H9 (cell line): ENCODE data around the gene ROBO2. TPM values are rescaled to one million over a fixed set of nuclear protein-coding genes. Genes with fewer than 3 reads are reported as not detected.

Experiments used
- DNase-seq: peaks from one replicate; pipeline ENCODE4 v3.0.0-alpha.2; 2017
- H2AFZ ChIP-seq: one replicate; pipeline ENCODE4 v1.6.1; 2013; ENCODE audit warnings: mild to moderate bottlenecking, low read length, control low read depth, moderate library complexity
- H2AK5ac ChIP-seq: 2 replicates; pipeline ENCODE4 v1.6.1; 2013; ENCODE audit warnings: low read length, control low read depth, mixed read lengths; ENCODE audit not compliant: insufficient read length
- H2BK120ac ChIP-seq: one replicate; pipeline ENCODE4 v1.6.1; 2013; ENCODE audit warnings: low read depth, mild to moderate bottlenecking, low read length, control low read depth, inconsistent platforms; ENCODE audit not compliant: poor library complexity, severe bottlenecking
- H2BK12ac ChIP-seq: 2 replicates; pipeline ENCODE4 v1.6.1; 2013; ENCODE audit warnings: low read length, control low read depth, mixed read lengths, low read depth; ENCODE audit not compliant: insufficient read length
- H2BK15ac ChIP-seq: 2 replicates; pipeline ENCODE4 v1.6.1; 2013; ENCODE audit warnings: low read depth, low read length, control low read depth
- H2BK20ac ChIP-seq: one replicate; pipeline ENCODE4 v1.6.1; 2013; ENCODE audit warnings: low read depth, mild to moderate bottlenecking, low read length, control low read depth, inconsistent platforms; ENCODE audit not compliant: poor library complexity, severe bottlenecking
- H2BK5ac ChIP-seq: 2 replicates; pipeline ENCODE4 v1.6.1; 2013; ENCODE audit warnings: low read length, control low read depth, mixed read lengths; ENCODE audit not compliant: insufficient read length
- H3K14ac ChIP-seq: 2 replicates; pipeline ENCODE4 v1.6.1; 2013; ENCODE audit warnings: low read length, control low read depth; ENCODE audit not compliant: insufficient read depth
- H3K18ac ChIP-seq: 2 replicates; pipeline ENCODE4 v1.6.1; 2013; ENCODE audit warnings: low read depth, mild to moderate bottlenecking, mixed read lengths, low read length, control low read depth; ENCODE audit not compliant: insufficient read length
- H3K23ac ChIP-seq: 2 replicates; pipeline ENCODE4 v1.6.1; 2013; ENCODE audit warnings: low read length, control low read depth, mixed read lengths, low read depth; ENCODE audit not compliant: insufficient read length
- H3K23me2 ChIP-seq: 2 replicates; pipeline ENCODE4 v1.6.1; 2013; ENCODE audit warnings: low read depth, mild to moderate bottlenecking, mixed read lengths, low read length, control low read depth; ENCODE audit not compliant: insufficient read length, poor library complexity, severe bottlenecking
- H3K27ac ChIP-seq: 2 replicates; pipeline ENCODE4 v1.5.1; 2013; ENCODE audit warnings: low read length, control low read depth, mixed read lengths, low read depth; ENCODE audit not compliant: insufficient read length
- H3K27me3 ChIP-seq: 2 replicates; pipeline ENCODE4 v1.6.1; 2013; ENCODE audit warnings: low read length, control low read depth, inconsistent platforms; ENCODE audit not compliant: insufficient read depth
- H3K4ac ChIP-seq: 2 replicates; pipeline ENCODE4 v1.6.1; 2013; ENCODE audit warnings: low read depth, mild to moderate bottlenecking, control low read depth, inconsistent platforms, low read length, moderate library complexity
- H3K4me1 ChIP-seq: 2 replicates; pipeline ENCODE4 v1.6.1; 2013; ENCODE audit warnings: low read length, control low read depth, inconsistent platforms; ENCODE audit not compliant: insufficient read depth
- H3K4me2 ChIP-seq: 2 replicates; pipeline ENCODE4 v1.6.1; 2013; ENCODE audit warnings: low read length, control low read depth, mixed read lengths; ENCODE audit not compliant: insufficient read length, insufficient read depth
- H3K56ac ChIP-seq: 2 replicates; pipeline ENCODE4 v1.6.1; 2013; ENCODE audit warnings: low read depth, mild to moderate bottlenecking, mixed read lengths, low read length, control low read depth; ENCODE audit not compliant: insufficient read length
- H3K79me1 ChIP-seq: 2 replicates; pipeline ENCODE4 v1.6.1; 2013; ENCODE audit warnings: low read depth, mild to moderate bottlenecking, moderate library complexity, low read length, control low read depth, inconsistent platforms; ENCODE audit not compliant: insufficient read depth, poor library complexity, severe bottlenecking
- H3K79me2 ChIP-seq: 2 replicates; pipeline ENCODE4 v1.6.1; 2013; ENCODE audit warnings: low read length, control low read depth, inconsistent platforms; ENCODE audit not compliant: insufficient read depth
- H3K9ac ChIP-seq: 2 replicates; pipeline ENCODE4 v1.6.1; 2013; ENCODE audit warnings: low read length, control low read depth, mixed read lengths; ENCODE audit not compliant: insufficient read length; ENCODE audit errors: extremely low read depth
- H3K9me3 ChIP-seq: one replicate; pipeline ENCODE4 v1.6.1; 2013; ENCODE audit warnings: low read depth, low read length, inconsistent platforms; ENCODE audit not compliant: control insufficient read depth
- H3T11ph ChIP-seq: one replicate; pipeline ENCODE4 v1.6.1; 2013; ENCODE audit warnings: mild to moderate bottlenecking, low read length, control low read depth, inconsistent platforms
- H4K20me1 ChIP-seq: one replicate; pipeline ENCODE4 v1.6.1; 2013; ENCODE audit not compliant: control insufficient read depth, insufficient read length, insufficient read depth
- H4K5ac ChIP-seq: 2 replicates; pipeline ENCODE4 v1.6.1; 2013; ENCODE audit warnings: low read depth, mild to moderate bottlenecking, mixed read lengths, low read length, control low read depth; ENCODE audit not compliant: insufficient read length
- H4K8ac ChIP-seq: replicated peaks from 2 replicates; pipeline ENCODE4 v1.6.1; 2013; ENCODE audit warnings: low read length, control low read depth, mixed read lengths, low read depth; ENCODE audit not compliant: insufficient read length
- H4K91ac ChIP-seq: 2 replicates; pipeline ENCODE4 v1.6.1; 2013; ENCODE audit warnings: low read depth, mild to moderate bottlenecking, moderate library complexity, mixed read lengths, low read length, control low read depth; ENCODE audit not compliant: insufficient read length
- H3K27ac Mint-ChIP-seq, 3 experiments: 2 replicates in 2 of 3; 3 replicates in 1 of 3; pipeline ENCODE4 v1.8.0; 2020 to 2021; ENCODE audit warnings: mixed read lengths in 3 of 3, mild to moderate bottlenecking in 1 of 3, moderate library complexity in 1 of 3
- H3K27me3 Mint-ChIP-seq: 2 replicates; pipeline ENCODE4 v1.8.0; 2021; ENCODE audit warnings: low read depth, mild to moderate bottlenecking, moderate library complexity, mixed read lengths
- H3K36me3 Mint-ChIP-seq, 3 experiments: 2 replicates in 2 of 3; 3 replicates in 1 of 3; pipeline ENCODE4 v1.8.0; 2020 to 2021; ENCODE audit warnings: low read depth in 3 of 3, mixed read lengths in 3 of 3; ENCODE audit not compliant: insufficient read depth in 1 of 3
- H3K4me1 Mint-ChIP-seq, 2 experiments: 2 replicates each; pipeline ENCODE4 v1.8.0; 2020; ENCODE audit warnings: mixed read lengths in 2 of 2
- H3K4me3 Mint-ChIP-seq, 2 experiments: 2 replicates in 1 of 2; 3 replicates in 1 of 2; pipeline ENCODE4 v1.8.0; 2020 to 2021; ENCODE audit warnings: mild to moderate bottlenecking in 2 of 2, mixed read lengths in 2 of 2, moderate library complexity in 1 of 2
- H3K9me3 Mint-ChIP-seq, 2 experiments: 2 replicates in 1 of 2; 3 replicates in 1 of 2; pipeline ENCODE4 v1.8.0; 2020; ENCODE audit warnings: mild to moderate bottlenecking in 2 of 2, mixed read lengths in 2 of 2, moderate library complexity in 1 of 2
- CTCF ChIP-seq: fragments of 200-600 bp; sonication (generic); conservative IDR thresholded peaks from 3 replicates; pipeline ENCODE4 v1.8.0; 2021; ENCODE audit warnings: antibody characterized with exemption, mild to moderate bottlenecking
- WGBS: extraction: QIAGEN DNeasy Blood & Tissue Kit; methylation state at CpG from one replicate; pipeline ENCODE4 v1.1.7; 2013; ENCODE audit warnings: missing lambda C conversion rate, low lambda C conversion rate, mixed read lengths; ENCODE audit not compliant: insufficient read length; ENCODE audit errors: extremely low coverage; 5-methylcytosine and 5-hydroxymethylcytosine counted together
- total RNA-seq: library from RNA; stranded (reverse); gene quantifications from 2 replicates; pipeline ENCODE4 v1.2.1, GENCODE V29; 2021

The ROBO2 gene
- total RNA-seq, 1 experiment from 2014 or later: 2.3 TPM

DNA sequence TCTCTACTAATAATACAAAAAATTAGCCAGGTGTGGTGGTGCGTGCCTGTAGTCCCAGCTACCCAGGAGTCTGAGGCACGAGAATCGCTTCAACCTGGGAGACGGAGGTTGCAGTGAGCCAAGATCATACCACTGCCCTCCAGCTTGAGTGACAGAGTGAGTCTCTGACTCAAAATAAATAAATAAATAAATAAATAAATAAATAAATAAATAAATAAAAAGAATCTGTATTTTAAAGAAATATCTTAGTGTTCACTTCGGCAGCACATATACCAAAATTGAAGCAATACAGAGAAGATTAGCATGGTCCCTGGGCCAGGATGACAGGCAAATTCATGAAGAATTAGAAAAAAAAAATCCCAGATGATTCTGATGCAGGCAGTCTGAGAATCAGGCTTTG is 51.9 kb downstream of the ROBO2 start:
- no peak overlapping the region for H3K4ac ChIP-seq
- no peak overlapping the region for H3K14ac ChIP-seq
- no peak overlapping the region for H3K56ac ChIP-seq
- H2AK5ac ChIP-seq: no peak overlapping the region
- Mint-ChIP-seq H3K27ac (no peak overlapping the region), H3K4me3 (no peak overlapping the region), H3K9me3 (no peaks in the 10 kb centered on the region), H3K27me3 (no peaks in the 10 kb centered on the region), H3K36me3 (no peaks in the 10 kb centered on the region), H3K4me1 (peaks cover 7 to 8% of the 10 kb centered on the region in 2 experiments; a peak in 3 of 4 replicates)
- H3K4me1 ChIP-seq: peaks cover 5% of the 10 kb centered on the region; the same call in 1 of the 2 replicates
- H3K27ac ChIP-seq: no peak overlapping the region
- no peaks in the 10 kb centered on the region for H3K27me3 ChIP-seq
- H3K4me2 ChIP-seq: no peak overlapping the region
- no peak overlapping the region for H4K91ac ChIP-seq
- H3T11ph ChIP-seq: no peak overlapping the region
- no peak overlapping the region for H3K9ac ChIP-seq
- TF ChIP-seq CTCF: no peak
- no peak overlapping the region for H2BK12ac ChIP-seq
- H3K23me2 ChIP-seq: no peaks in the 10 kb centered on the region
- H3K18ac ChIP-seq: no peak overlapping the region
- no peak overlapping the region for H2AFZ ChIP-seq
- no peak overlapping the region for H4K5ac ChIP-seq
- no peaks in the 10 kb centered on the region for H3K79me2 ChIP-seq
- no peaks in the 10 kb centered on the region for H4K20me1 ChIP-seq
- no peak for DNase-seq
- no peaks in the 10 kb centered on the region for H3K9me3 ChIP-seq
- H4K8ac ChIP-seq: no peak overlapping the region
- no peaks in the 10 kb centered on the region for H3K79me1 ChIP-seq
- H2BK15ac ChIP-seq: no peak overlapping the region
- WGBS: no CpG with 5 or more reads among the region's 5 CpGs
- H2BK120ac ChIP-seq: no peak overlapping the region
- no peak overlapping the region for H3K23ac ChIP-seq
- H2BK20ac ChIP-seq: no peak overlapping the region
- H2BK5ac ChIP-seq: no peak overlapping the region
